GM23338 (cell line): ENCODE measurements around the gene TRABD2A. TPM values are rescaled to one million over a fixed set of nuclear protein-coding genes. Genes with fewer than 3 reads are reported as not detected.

ENCODE experiments used
- ATAC-seq: fragments of 200-7000 bp; cut with Tn5 transposase; 3 replicates; pipeline ENCODE4 v1.9.1; 2020
- DNase-seq: peaks from one replicate; pipeline ENCODE4 v3.0.0-alpha.2; 2015; ENCODE audit warnings: low spot score
- H2AFZ ChIP-seq: fragments of 200-600 bp; sonication (generic); 2 replicates; pipeline ENCODE4 v1.8.0; 2016; ENCODE audit warnings: antibody characterized with exemption, mild to moderate bottlenecking, moderate library complexity
- H3F3A ChIP-seq: fragments of 200-600 bp; sonication (generic); replicated peaks from 2 replicates; pipeline ENCODE4 v1.8.0; 2017; ENCODE audit warnings: antibody characterized with exemption, mixed run types, low read depth
- H3K27ac ChIP-seq: fragments of 200-600 bp; sonication (generic); 2 replicates; pipeline ENCODE4 v1.6.1; 2016; ENCODE audit warnings: low read depth
- H3K27me3 ChIP-seq: fragments of 200-600 bp; sonication (generic); 2 replicates; pipeline ENCODE4 v1.8.0; 2016; ENCODE audit warnings: mild to moderate bottlenecking, mixed run types, moderate library complexity; ENCODE audit not compliant: insufficient read depth
- H3K36me3 ChIP-seq: fragments of 200-600 bp; sonication (generic); 2 replicates; pipeline ENCODE4 v1.8.0; 2016; ENCODE audit warnings: mild to moderate bottlenecking; ENCODE audit not compliant: insufficient read depth
- H3K4me1 ChIP-seq: fragments of 200-600 bp; sonication (generic); 2 replicates; pipeline ENCODE4 v1.8.0; 2016; ENCODE audit warnings: mild to moderate bottlenecking, moderate library complexity; ENCODE audit not compliant: insufficient read depth
- H3K4me2 ChIP-seq: fragments of 200-600 bp; sonication (generic); 2 replicates; pipeline ENCODE4 v1.7.1; 2017; ENCODE audit warnings: mixed run types
- H3K4me3 ChIP-seq: fragments of 200-600 bp; sonication (generic); 2 replicates; pipeline ENCODE4 v1.6.1; 2016; ENCODE audit warnings: mixed run types
- H3K79me2 ChIP-seq: fragments of 200-600 bp; sonication (generic); replicated peaks from 2 replicates; pipeline ENCODE4 v1.8.0; 2017; ENCODE audit warnings: mild to moderate bottlenecking; ENCODE audit not compliant: insufficient read depth
- H3K9me2 ChIP-seq: fragments of 200-600 bp; sonication (generic); 2 replicates; pipeline ENCODE4 v1.8.0; 2017; ENCODE audit not compliant: insufficient read depth
- H4K20me1 ChIP-seq: fragments of 200-600 bp; sonication (generic); replicated peaks from 2 replicates; pipeline ENCODE4 v1.8.0; 2017; ENCODE audit warnings: mild to moderate bottlenecking; ENCODE audit not compliant: insufficient read depth
- H3K27ac Mint-ChIP-seq: 2 replicates; pipeline ENCODE4 v1.8.0; 2020; ENCODE audit warnings: inconsistent platforms, mild to moderate bottlenecking, moderate library complexity, mixed read lengths
- H3K27me3 Mint-ChIP-seq: 3 replicates; pipeline ENCODE4 v1.8.0; 2022; ENCODE audit warnings: low read depth, mild to moderate bottlenecking, moderate library complexity, mixed read lengths, inconsistent platforms; ENCODE audit not compliant: insufficient read depth, poor library complexity
- H3K36me3 Mint-ChIP-seq: 3 replicates; pipeline ENCODE4 v1.8.0; 2021; ENCODE audit warnings: low read depth, mild to moderate bottlenecking, inconsistent platforms, moderate library complexity, mixed read lengths
- H3K4me1 Mint-ChIP-seq: 3 replicates; pipeline ENCODE4 v1.8.0; 2020; ENCODE audit warnings: mild to moderate bottlenecking, inconsistent platforms, mixed read lengths
- H3K4me3 Mint-ChIP-seq: 3 replicates; pipeline ENCODE4 v1.8.0; 2021; ENCODE audit warnings: moderate library complexity, mild to moderate bottlenecking, inconsistent platforms, mixed read lengths
- H3K9me3 Mint-ChIP-seq: 3 replicates; pipeline ENCODE4 v1.8.0; 2020; ENCODE audit warnings: moderate library complexity, mild to moderate bottlenecking, inconsistent platforms, mixed read lengths
- CREB1 ChIP-seq: fragments of 250-450 bp; sonication (Bioruptor Pico); IDR thresholded peaks from 2 replicates; pipeline ENCODE4 v1.5.0; 2020; ENCODE audit warnings: low read depth, mild to moderate bottlenecking, moderate library complexity
- CTCF ChIP-seq, 2 experiments: fragments of 200-600 bp in 1 of 2; sonication (generic) in 1 of 2; conservative IDR thresholded peaks; 2 replicates each; pipeline versions ENCODE4 v1.5.1 to v1.6.1; 2016 to 2017; ENCODE audit warnings: antibody characterized with exemption in 2 of 2, low read depth in 2 of 2, mild to moderate bottlenecking in 2 of 2, moderate library complexity in 1 of 2
- EZH2 ChIP-seq: fragments of 200-600 bp; sonication (generic); IDR thresholded peaks from one replicate; pipeline ENCODE4 v1.8.0; 2017; ENCODE audit warnings: antibody characterized with exemption, mild to moderate bottlenecking, low read depth; ENCODE audit not compliant: unreplicated experiment
- ZNF114 ChIP-seq: fragments of 250-450 bp; sonication (Bioruptor Pico); IDR thresholded peaks from 2 replicates; pipeline ENCODE4 v1.5.0; 2020; ENCODE audit warnings: mild to moderate bottlenecking, moderate library complexity
- ZNF331 ChIP-seq: fragments of 250-450 bp; sonication (Bioruptor Pico); IDR thresholded peaks from 2 replicates; pipeline ENCODE4 v1.5.0; 2020; ENCODE audit warnings: low read depth, mild to moderate bottlenecking, moderate library complexity
- ZNF462 ChIP-seq: fragments of 250-450 bp; sonication (Bioruptor Pico); IDR thresholded peaks from 2 replicates; pipeline ENCODE4 v1.5.0; 2020; ENCODE audit warnings: mild to moderate bottlenecking, moderate library complexity
- polyA plus RNA-seq: library from polyadenylated mRNA; unstranded; fragments of >200 nt; fragmentation: Nextera tagmentation; extraction: Ambion mirVana; gene quantifications from 2 replicates; pipeline ENCODE4 v1.2.1, GENCODE V29; 2016
- total RNA-seq: library from RNA; depleted of rRNA; stranded (reverse); fragments of >200 nt; shearing (Covaris generic); gene quantifications from 2 replicates; pipeline ENCODE4 v1.2.3, GENCODE V29; 2014

Gene TRABD2A
- total and polyA plus RNA-seq, 2 experiments from 2014 or later, result 5.5 to 12.1 TPM

- TF ChIP-seq ZNF462 (CRISPR knock-in tag), result no peak
These were observed 23.3 kb downstream of the TRABD2A start (continued) for GRCh38 chr2:84857566-84857965.

DNA sequence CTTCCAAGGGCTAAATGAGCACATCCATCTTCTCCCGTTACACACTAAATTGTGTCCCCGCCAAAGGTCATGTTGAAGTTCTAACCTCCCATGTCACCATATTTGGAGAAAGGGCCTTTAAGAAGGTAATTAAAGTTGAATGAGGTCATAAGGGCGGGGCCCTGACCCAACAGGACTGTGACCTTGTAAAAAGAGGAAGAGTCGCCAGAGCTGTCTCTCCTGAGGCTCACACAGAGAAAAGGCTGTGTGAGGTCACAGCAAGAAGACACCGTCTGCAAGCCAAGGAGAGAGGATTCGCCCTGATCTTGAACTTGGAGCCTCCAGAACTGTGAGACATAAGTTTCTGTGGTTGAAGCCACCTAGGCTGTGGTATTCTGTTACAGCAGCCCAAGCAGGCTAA lies 24.1 kb downstream of the TRABD2A start:
- Histone ChIP-seq H3F3A (no peaks in the 10 kb centered on the region), H3K27ac (no peak overlapping the region), H3K4me3 (no peak overlapping the region), H3K4me2 (no peak overlapping the region), H3K4me1 (peaks cover 24% of the 10 kb centered on the region), H3K9me2 (peaks cover 17% of the 10 kb centered on the region), H3K36me3 (no peaks in the 10 kb centered on the region), H4K20me1 (no peaks in the 10 kb centered on the region; the same call in 1 of the 2 replicates), H2AFZ (no peak overlapping the region), H3K79me2 (no peaks in the 10 kb centered on the region), H3K27me3 (peaks cover 41% of the 10 kb centered on the region)
- H3K36me3 Mint-ChIP-seq, result peaks cover 6% of the 10 kb centered on the region; the same call in 2 of the 3 replicates
- H3K27ac Mint-ChIP-seq, result no peak overlapping the region
- DNase-seq (no peak), ATAC-seq (no peak)
- H3K4me1 Mint-ChIP-seq, result peaks cover 26% of the 10 kb centered on the region
- H3K4me3 Mint-ChIP-seq, result no peak overlapping the region
- peaks cover 42% of the 10 kb centered on the region for H3K27me3 Mint-ChIP-seq
- peaks cover 12% of the 10 kb centered on the region for H3K9me3 Mint-ChIP-seq
- TF ChIP-seq ZNF114 (CRISPR knock-in tag) (no peak), CREB1 (CRISPR knock-in tag) (no peak), CTCF (conservative IDR thresholded peaks at IDR 0.05; ENCODE audit: low read depth in 2 of 2) (no peak), EZH2 (no peak), ZNF462 (CRISPR knock-in tag) (no peak), ZNF331 (CRISPR knock-in tag) (no peak)
